Ovary (tissue), 3 donors: ENCODE results near the gene DNASE1L2.

Experiments
- CTCF ChIP-seq, 3 donors: fragments of 450-650 bp in 2 of 3; fragments of 200-600 bp in 1 of 3; IDR thresholded peaks; one replicate each; pipeline versions ENCODE4 v1.5.1 to v1.8.0; 2016 to 2022; ENCODE audit warnings: antibody characterized with exemption in 3 of 3, mild to moderate bottlenecking in 1 of 3
- EP300 ChIP-seq: sonication (generic); formaldehyde crosslinking; IDR thresholded peaks from one replicate; pipeline ENCODE4 v1.6.1; 2017; ENCODE audit warnings: antibody characterized with exemption
- POLR2A ChIP-seq: fragments of 450-650 bp; IDR thresholded peaks from one replicate; pipeline ENCODE4 v1.6.1; 2017; ENCODE audit warnings: antibody characterized with exemption, mild to moderate bottlenecking, moderate library complexity
- donor health status: DM: no; HTN: no; CAD: no.

- no peak for TF ChIP-seq CTCF (IDR thresholded peaks at IDR 0.05)
- no peak for TF ChIP-seq POLR2A
- TF ChIP-seq EP300, result no peak
Measured at GRCh38 chr16:2191446-2191706, 44.9 kb upstream of the DNASE1L2 start.
